ENCODE data around the gene PPFIA3.

- TF ChIP-seq EZH2 (IDR thresholded peaks at IDR 0.05; ENCODE audit: low read depth, unreplicated experiment) (no peak), EZH2phosphoT487 (IDR thresholded peaks at IDR 0.05; ENCODE audit: unreplicated experiment) (no peak), REST (IDR thresholded peaks at IDR 0.05; ENCODE audit: unreplicated experiment) (no peak), CTCF (conservative IDR thresholded peaks at IDR 0.05; ENCODE audit: low read depth in 2 of 2) (no peak), POLR2AphosphoS5 (IDR thresholded peaks at IDR 0.05; ENCODE audit: low read depth) (no peak), ZNF114 (CRISPR knock-in tag; IDR thresholded peaks at IDR 0.05) (no peak), CREB1 (CRISPR knock-in tag; IDR thresholded peaks at IDR 0.05; ENCODE audit: low read depth) (no peak), ZNF331 (CRISPR knock-in tag; IDR thresholded peaks at IDR 0.05; ENCODE audit: low read depth) (no peak), JUNB (IDR thresholded peaks at IDR 0.05; ENCODE audit: unreplicated experiment) (no peak), NANOG (IDR thresholded peaks at IDR 0.05; ENCODE audit: borderline replicate concordance) (no peak)
- TF ChIP-seq, protein P1, sequence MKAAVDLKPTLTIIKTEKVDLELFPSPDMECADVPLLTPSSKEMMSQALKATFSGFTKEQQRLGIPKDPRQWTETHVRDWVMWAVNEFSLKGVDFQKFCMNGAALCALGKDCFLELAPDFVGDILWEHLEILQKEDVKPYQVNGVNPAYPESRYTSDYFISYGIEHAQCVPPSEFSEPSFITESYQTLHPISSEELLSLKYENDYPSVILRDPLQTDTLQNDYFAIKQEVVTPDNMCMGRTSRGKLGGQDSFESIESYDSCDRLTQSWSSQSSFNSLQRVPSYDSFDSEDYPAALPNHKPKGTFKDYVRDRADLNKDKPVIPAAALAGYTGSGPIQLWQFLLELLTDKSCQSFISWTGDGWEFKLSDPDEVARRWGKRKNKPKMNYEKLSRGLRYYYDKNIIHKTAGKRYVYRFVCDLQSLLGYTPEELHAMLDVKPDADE (IDR thresholded peaks at IDR 0.05) = no peak
Measured at GRCh38 chr19:49141352-49141751, 22.0 kb downstream of the PPFIA3 start.
